Measurements from ENCODE around the gene GALNT14.

Gene GALNT14

DNA sequence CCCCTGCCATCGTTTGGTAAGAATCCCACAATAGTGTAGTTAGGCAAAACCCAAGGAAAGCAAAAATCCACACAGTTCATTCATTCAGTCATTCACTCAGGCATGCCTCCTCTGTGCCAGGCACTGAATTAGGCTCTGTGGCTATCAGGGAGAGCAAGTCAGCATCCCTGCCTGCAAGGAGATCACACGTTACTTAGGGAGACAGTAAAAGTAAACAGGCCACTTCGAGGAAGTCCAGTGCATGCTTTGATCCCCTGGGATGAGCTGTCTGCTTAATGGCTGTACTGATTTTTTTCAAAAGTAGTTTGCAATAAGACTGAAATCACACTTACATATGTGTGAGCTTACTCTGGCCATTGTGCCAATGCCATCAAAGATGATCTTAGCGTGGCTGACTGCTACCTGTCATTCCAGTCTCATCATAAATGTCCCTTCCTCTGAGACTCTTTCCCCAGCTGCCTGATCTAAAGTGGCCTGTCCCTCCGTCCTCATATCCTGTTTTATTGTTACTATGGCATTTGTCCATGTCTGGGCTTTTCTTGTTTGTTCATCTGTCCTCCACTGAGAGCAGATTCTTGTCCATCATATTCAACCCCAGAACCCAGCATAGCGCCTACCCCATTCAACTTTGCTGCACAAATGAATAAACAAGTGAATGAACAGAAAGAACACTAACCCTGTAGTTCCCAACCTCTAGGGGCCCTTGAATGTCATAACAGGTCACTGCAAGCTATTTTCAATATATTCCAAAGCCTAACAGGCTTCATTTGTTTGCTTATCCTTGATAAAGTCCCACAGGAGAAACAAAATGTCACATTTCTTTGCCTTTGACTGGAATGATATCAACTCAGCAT is 84.1 kb downstream of the GALNT14 start:
- no peak for DNase-seq

DNA sequence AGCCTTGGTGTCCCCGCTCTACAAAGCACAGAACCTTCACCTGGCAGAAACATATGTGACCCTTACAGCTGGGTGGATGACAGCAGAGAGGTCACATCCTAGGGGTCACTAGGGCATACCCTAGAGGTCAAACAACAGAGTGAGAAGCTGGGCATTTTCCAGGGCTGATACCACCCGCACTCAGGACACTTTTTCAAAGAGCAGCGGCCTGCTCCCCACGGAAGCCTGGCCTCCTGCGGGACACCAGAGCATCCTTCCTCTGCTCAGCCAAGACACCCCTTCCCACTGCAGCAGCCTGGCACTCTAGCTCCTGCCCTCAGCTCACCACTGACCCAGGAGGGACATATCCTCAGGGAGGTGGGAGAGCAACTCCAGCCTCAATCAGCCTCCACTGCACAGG is 86.0 kb downstream of the GALNT14 start:
- no peak for DNase-seq

- DNase-seq = peak in 1 of 2 experiments; percentile 32
These were observed 86.7 kb downstream of the GALNT14 start for GRCh38 chr2:31051258-31052140.

GRCh38 chr2:31049916-31050588 is 88.2 kb downstream of the GALNT14 start:
- DNase-seq = no peak

GRCh38 chr2:31049264-31049663 is 89.0 kb downstream of the GALNT14 start:
- no peak for DNase-seq

DNA sequence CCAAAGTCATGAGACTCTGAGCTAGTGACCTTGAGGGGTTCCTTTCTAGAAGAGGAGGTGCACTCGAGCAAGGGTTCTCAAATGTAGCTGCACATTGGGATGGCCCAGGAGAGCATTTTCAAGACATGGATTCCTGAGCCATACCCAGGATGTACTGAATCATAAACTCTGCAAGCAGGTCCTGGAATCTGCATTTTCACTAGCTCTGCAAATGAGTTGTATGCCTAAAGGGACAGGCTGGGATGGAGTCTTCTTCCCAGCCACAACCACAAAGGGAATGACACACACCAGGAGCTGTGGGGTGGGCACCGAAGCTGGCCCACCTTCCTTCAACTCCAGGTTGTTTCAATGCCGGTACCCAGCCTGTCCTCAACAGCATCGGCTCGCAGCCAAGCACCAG is 90.6 kb downstream of the GALNT14 start:
- DNase-seq = no peak

DNA sequence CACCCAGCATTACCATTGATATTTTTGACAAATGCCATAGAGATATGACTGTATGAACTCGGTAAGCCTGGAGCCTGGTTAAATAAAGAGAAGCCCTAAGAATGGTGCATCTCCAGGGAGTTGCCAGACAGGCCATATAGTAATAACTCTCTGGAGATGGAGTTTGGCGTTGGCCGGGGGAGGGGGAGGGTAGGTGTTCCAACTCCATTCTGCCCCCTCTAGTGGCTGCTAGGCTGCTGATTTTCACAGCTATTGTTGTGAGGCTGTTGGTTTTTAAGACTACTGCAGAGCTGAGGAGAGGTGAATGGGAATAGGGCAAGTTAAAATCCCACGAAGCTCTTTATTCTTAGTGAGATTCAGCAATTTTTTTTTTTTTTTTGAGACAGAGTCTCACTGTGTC is 99.9 kb downstream of the GALNT14 start:
- DNase-seq = no peak

DNA sequence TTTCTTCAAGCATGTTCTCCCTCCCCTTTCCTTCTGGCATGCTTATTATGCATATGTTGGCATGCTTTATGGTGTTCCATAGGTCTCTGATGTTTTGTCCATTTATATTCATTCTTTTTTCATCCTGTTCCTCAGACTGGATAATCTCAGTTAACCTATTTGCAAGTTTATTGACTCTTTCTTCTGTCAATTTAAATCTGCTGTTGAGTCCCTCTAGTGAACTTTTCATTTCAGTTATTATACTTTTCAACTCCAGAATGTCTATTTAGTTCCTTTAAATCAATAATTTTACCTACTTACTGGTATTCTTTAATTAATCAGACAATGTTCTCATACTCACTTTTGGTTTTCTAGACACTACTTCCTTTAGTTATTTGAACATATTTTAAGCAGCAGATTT is 101.2 kb downstream of the GALNT14 start:
- no peak for DNase-seq

- no peak for DNase-seq
These were observed 105.2 kb downstream of the GALNT14 start for GRCh38 chr2:31033032-31033431.

- no peak for DNase-seq
These were observed 105.8 kb downstream of the GALNT14 start for GRCh38 chr2:31032475-31032874.

- no peak for DNase-seq
These were observed 107.0 kb downstream of the GALNT14 start for GRCh38 chr2:31031132-31031706.

- no peak for DNase-seq
These were observed 109.8 kb downstream of the GALNT14 start for GRCh38 chr2:31028417-31028816.

DNA sequence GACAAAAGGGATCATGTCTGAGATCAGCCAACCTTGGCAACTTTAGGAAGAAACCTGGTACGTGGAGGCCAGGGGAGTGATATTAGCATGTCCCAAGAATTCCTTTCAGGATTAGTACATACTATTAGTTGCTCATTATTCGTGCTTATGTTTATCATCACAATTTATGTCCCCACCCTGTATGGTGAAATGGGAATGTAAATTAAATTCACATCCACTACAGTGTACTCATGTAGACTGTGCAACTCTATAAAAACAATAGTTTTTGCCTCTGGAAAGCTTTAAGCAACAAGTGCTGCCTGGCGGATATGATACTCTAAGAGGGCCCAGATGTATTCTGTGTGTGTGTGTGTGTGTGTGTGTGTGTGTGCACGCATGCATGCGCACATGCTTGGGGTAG is 110.7 kb downstream of the GALNT14 start:
- no peak for DNase-seq

DNA sequence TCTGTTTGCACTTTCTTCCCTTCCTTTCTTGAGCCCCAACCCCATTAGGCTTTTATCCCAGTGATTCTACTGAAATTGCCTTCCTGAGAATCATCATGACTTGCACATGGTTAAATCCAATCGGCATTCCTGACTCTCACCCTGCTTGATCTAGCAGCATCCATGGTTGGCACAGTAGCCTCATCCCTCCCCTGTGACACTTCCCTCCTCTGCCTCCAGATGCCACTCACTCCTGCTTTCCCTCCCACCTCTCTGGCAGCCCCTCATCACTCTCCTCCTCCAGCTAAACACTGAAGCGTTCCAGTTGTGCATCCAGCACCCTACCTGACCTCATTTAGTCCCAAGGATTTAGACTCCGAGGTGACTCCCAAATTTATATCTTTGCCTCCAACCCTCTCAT is 114.7 kb downstream of the GALNT14 start:
- DNase-seq = no peak

- DNase-seq = no peak
These were observed 117.5 kb downstream of the GALNT14 start for GRCh38 chr2:31020713-31021112.

DNA sequence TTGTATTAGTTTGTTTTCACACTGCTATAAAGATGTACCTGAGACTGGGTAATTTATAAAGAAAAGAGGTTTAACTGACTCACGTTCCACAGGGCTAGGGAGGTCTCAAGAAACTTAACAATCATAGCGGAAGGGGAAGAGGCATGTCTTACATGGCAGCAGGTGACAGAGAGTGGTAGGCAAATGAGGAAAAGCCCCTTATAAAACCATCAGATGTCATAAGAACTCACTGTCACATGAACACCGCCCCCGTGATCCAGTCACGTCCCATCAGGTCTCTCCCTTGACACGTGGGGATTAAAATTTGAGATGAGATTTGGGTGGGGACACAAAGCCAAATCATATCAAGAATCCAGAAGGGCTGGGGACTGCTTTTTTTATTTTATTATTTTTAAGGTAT is 120.0 kb downstream of the GALNT14 start:
- DNase-seq = no peak

GRCh38 chr2:31016648-31017047 is 121.6 kb downstream of the GALNT14 start:
- no peak for DNase-seq

GRCh38 chr2:31014516-31014915 is 123.7 kb downstream of the GALNT14 start:
- DNase-seq = no peak

DNA sequence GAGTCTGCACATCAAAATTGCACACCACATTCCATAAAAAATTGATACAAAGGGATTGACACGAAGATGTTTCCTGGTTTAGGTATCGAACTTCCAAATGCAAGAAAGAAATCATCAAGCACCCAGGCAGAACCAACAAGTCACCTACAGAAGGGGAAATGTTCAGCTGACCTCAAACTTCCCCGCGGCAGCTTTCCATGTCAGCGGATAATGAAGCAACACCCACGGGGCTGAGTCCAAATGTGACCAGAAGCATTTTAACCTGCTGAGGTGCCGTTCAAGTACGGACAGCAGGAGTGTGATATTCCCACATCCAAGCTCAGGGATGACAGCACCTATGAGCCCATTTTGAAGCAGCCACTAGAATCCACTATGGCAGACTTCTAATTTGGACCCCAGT is 124.9 kb downstream of the GALNT14 start:
- no peak for DNase-seq

- no peak for DNase-seq
These were observed 125.8 kb downstream of the GALNT14 start for GRCh38 chr2:31012406-31012805.

- DNase-seq = no peak
These were observed 126.7 kb downstream of the GALNT14 start for GRCh38 chr2:31011587-31011986.

GRCh38 chr2:31008561-31009114 is 129.6 kb downstream of the GALNT14 start:
- DNase-seq = no peak

GRCh38 chr2:31004257-31004656 is 134.0 kb downstream of the GALNT14 start:
- DNase-seq = no peak
